Stimulated activated CD4-positive, alpha-beta T cell treated with anti-CD3 and anti-CD28 coated beads, Interleukin-15, amount 100 ng/mL, for 48 hours (primary cell): Measurements from ENCODE around the gene HIGD2A.

Experiments used
- DNase-seq, 2 donors: peaks; one replicate each; pipeline ENCODE4 v3.0.0-alpha.2; 2020; ENCODE audit warnings: low read depth in 2 of 2

Gene HIGD2A, protein sequence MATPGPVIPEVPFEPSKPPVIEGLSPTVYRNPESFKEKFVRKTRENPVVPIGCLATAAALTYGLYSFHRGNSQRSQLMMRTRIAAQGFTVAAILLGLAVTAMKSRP

DNA sequence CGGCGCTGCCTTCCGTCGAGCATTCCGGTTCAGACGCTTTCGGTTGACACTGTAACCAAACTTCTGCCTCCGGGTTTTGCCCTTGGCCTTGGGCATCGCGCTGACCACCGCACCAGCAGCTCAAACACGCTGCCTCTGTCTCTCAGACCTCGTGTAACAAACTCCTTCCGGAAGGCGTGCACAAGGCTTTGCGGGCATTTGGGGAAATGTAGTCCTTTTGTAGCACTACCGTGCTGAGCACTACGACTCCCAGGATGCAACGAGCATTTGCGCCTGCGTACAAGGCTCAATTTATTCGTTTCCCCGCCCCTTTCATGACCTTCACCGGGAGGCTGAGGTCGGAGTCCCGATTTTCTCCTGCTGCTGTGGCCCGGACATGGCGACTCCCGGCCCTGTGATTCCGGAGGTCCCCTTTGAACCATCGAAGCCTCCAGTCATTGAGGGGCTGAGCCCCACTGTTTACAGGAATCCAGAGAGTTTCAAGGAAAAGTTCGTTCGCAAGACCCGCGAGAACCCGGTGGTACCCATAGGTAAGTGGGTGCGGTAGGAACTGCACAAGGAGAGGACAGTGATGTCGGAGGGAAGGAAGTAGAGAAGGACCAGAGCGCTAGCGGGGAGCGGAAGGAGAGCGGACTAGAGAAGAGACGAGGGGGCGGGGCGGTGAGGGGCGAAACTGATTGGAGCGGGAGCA, at the start of gene HIGD2A, which contains the start of gene NOP16:
Gene HIGD2A (plus strand): TSS at position 308 of the 691 bp plus-strand sequence. CDS start 69 bp downstream, at position 377.
Gene NOP16 (minus strand): TSS at position 155 of the 691 bp plus-strand sequence. CDS start 59 bp downstream, at position 96.
- peak; percentile 98 to 99 for DNase-seq

GRCh38 chr5:176339304-176339703, 49.2 kb upstream of the HIGD2A start:
- no peak for DNase-seq

GRCh38 chr5:176341325-176342157, 47.0 kb upstream of the HIGD2A start:
- no peak for DNase-seq

GRCh38 chr5:176342158-176342483, 46.4 kb upstream of the HIGD2A start:
- DNase-seq, result no peak

GRCh38 chr5:176342766-176343458, 45.6 kb upstream of the HIGD2A start:
- DNase-seq, result no peak

GRCh38 chr5:176350416-176350815, 38.1 kb upstream of the HIGD2A start:
- DNase-seq, result no peak

DNA sequence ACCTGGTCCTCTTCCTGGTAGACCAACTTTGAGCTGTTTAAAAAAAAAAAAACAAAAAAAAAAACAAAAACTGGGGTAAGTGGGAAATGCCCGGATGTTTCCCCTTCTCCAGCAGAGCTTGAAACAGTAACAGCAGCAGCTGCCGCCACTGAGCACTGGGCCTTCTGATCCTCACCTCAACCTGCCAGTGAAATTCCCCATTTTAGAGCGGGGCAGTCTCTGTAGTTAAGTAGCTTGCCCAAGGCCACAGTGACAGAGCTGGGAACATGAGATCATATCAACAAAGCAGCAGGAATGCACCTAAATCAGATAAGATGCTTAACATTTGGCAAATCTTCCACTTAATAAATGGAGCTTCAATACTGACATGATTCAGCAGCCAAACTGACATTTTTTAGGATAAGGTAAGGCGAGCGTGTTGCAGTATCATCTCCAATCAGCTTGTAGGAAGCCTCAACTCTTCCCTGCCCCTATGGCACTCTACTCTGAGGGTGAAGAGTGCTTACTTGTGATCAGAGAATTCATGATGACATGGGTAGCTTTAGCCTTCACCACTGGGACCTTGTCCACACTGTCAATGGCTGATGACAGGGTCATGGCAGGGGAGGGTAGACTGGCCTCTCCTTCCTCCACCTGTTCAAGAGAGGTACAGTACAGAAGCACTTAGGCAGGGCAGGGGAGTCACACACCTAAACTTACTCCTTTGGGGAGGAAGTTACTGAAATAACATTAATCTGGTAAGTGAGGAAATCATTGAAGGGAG, 36.3 kb upstream of the HIGD2A start:
- DNase-seq, result no peak

DNA sequence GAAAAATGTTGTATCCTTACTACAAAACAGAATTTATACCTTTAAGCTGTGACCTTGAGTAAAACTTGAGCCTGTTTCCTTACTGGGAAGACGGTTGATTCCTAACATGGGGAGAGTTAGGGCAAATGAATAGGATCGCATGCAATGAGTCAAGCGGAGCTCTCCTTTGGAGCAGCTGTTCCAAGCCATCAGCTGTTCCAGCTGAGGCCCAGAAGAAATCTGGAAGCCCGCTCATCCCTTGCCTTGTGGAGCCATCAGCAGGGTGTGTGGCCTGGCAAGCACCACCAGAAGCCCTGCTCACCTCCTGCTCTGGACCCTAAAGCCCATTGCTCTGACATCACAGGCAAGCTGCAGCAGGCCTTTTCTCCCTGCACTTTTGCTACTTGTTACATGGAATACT, 35.0 kb upstream of the HIGD2A start:
- DNase-seq, result no peak

- DNase-seq, result no peak
Observed at GRCh38 chr5:176355400-176356178, 33.0 kb upstream of the HIGD2A start.

GRCh38 chr5:176356179-176356566, 32.4 kb upstream of the HIGD2A start:
- no peak for DNase-seq

- DNase-seq, result no peak
Observed at GRCh38 chr5:176359658-176360057, 28.9 kb upstream of the HIGD2A start.

DNA sequence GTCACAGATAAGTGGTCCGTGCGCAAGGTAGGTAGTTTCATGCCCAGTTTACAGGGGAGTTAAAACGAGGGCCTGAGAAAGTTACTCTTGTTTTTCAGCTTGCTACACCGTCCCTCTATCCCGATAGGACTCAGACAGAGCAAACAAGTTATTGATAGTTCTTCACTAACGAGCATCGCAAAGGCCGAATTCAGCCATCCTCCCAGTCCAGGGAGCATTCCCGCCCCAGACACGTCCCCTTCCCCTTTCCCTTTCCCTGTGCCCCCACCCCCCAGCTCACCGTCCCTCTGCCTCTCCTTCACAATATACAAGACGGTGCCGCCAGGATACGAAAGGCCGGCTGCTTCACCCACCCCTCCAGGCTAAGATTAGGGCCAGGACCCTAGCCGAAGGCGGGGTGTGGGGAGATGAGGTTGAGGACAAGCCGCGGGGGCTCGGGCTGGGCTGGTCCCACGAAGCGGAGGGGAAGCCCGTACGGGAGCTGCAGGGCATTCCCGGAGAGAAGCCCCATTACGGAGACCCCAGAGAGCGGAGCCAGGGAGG, 27.6 kb upstream of the HIGD2A start:
- no peak for DNase-seq

DNA sequence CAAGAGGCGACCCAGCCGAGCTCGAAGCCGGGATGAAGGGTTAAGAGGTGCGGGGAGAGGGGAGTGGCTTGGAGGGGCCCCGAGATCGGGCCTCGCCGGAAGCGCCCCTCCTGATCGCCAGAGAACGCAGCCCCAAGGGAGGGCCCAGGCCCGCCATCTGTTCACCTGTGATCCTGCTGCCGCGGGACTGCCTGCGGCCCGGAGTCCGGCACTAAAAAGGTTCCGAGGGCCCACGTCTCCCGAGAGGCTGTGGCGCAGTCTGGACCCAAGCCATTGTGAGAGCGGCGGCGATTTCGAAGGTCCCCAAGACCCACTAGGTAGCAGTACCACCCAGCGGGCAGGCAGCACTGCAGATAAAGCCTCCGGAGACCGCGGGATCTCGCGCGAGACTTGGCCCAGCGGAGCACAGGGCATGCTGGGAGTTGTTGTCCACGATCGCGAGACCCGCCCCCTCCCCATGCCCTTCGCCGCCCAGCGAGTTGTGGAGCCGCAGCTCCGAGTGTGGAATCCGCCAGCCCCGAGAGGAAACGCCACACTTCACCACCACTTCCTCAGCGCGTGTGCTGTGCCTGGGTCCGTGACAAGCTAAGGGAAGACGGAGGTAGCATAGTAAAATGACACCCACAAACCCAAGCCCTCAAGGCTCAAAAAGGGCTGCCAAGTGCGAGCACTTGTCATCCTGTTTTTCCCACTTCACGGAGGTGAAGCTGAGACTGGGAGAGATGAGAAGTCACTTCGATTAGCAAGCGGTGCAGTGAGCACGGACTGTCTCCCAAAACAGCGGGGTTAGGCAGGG, 26.9 kb upstream of the HIGD2A start, which contains the start of gene KIAA1191:
Gene KIAA1191 (minus strand): TSS at position 328 of the 796 bp plus-strand sequence. CDS start 2,256 bp downstream, outside the sequence.
- DNase-seq, result peak; percentile 89 to 92

GRCh38 chr5:176362233-176362490, 26.4 kb upstream of the HIGD2A start:
- no peak for DNase-seq

DNA sequence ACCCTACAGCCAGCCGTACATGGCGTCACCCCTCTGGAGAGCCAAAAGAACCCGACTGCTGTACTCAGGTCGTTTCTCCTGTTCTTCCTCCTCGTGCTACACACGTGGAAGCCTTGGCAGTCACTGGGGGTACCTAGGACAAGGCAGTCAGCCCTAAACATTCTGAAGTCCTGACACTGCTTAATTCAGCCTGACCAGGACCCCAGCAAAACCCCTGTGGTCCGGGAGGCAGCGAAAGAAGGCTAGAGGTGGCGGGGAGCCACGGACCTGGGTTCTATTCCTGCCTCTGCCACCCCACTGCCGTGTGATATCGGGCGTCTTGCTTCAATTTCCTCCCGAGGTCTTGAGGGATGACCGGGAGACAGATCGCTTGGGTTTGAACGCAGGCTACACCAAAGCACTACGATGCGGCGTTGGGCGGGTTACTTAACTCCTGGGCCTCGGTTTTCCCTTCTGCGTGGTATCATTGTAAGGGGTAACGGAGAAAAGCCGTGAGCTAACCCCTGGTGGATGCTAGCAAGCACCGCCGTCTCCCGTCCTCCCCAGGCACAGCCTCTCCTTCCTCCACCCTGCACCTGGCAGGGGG, 23.7 kb upstream of the HIGD2A start:
- no peak for DNase-seq

DNA sequence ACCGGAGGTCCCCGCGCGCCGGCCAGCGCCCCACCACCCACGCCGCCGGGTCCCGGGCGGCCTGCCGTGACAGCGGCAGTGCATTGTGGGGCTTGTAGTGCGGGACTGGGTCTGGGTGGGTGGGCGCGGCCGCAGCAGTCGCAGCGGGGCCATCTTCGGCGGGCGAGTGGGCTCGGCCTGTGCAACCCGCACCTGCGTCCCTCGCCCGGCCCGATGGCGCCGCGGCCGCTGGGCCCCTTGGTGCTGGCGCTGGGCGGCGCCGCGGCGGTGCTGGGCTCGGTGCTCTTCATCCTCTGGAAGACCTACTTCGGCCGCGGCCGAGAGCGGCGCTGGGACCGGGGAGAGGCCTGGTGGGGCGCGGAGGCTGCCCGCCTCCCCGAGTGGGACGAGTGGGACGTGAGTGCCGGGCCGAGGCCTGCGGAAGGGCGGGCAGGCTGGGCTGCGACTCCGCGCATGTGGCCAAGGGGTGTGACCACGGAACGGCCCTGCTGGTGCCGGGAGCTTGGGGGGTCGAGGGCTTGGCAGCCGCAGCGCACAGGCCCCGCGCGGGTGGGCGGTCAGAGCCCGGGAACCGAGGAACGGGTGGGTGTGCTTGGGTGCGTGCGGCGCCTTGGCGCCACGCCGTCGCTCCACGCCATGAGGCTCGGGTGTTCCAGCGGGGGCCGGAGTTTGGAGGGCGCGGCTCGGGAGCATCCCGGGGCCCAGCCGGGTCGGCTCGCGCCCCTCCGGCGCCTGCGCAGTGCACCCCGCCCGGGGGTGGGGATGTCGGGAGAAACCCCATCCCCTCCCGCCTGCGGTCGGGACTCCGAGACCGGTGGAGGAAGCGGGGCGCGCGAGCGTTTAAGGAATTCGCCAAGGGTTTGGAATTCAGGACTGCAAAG, 23.0 kb upstream of the HIGD2A start, which contains the start of gene ARL10:
Gene ARL10 (plus strand): TSS at position 137 of the 881 bp plus-strand sequence. CDS start 77 bp downstream, at position 214.
- peak; percentile 33 to 53 for DNase-seq

DNA sequence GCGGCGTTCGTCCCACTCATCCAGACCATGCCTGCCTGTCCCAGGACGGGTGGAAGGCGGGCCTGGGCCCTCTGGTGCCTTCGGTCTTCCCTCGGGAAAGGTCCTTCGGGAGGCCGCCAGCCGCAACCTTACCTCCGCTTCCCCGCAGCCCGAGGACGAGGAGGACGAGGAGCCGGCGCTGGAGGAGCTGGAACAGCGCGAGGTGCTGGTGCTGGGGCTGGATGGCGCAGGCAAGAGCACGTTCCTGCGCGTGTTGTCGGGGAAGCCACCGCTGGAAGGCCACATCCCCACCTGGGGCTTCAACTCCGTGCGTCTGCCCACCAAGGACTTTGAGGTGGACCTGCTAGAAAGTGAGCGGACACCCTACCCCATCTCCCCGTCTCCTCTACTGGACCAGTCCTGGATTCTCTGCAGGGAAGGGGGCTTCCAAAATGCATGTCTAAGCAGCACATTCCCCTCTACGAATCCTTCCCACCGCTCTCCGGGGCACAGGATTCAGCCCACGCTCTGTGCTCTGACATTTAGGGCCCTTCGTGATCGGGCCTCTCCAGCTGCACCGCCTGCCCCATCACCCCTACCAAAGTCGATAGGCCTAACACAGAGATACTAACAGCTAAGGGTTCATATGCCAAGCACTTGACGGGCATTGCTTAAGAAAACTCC, 22.2 kb upstream of the HIGD2A start:
- DNase-seq, result no peak

GRCh38 chr5:176368726-176369125, 19.8 kb upstream of the HIGD2A start:
- DNase-seq, result no peak
